Measurements from ENCODE around the gene EXOC4. TPM values are rescaled to one million over a fixed set of nuclear protein-coding genes. Genes with fewer than 3 reads are reported as not detected.

EXOC4 gene
- total RNA-seq, 3 donors from 2014 or later: 63.9 to 90.2 (median 89.5) TPM

DNA sequence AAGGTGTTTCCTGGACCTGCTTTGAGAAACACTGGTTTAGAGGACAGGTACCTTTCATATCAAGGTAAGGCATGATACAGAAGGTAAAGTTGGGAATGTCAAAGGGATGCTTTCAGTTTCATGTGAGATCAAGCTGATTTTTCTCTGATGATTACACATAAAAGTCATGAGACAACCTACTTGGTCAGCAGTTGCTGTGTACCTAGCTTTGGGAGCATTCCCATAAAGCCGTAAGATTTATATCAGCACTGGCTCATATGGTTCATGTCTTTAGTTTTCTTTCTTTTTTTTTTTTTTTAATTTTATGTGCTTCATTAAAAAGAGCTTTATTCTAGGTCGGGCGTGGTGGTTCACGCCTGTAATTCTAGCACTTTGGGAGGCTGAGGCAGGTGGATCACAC, 609.0 kb downstream of the EXOC4 start:
- intact Hi-C loops (cut with DNase I, micrococcal nuclease): no loop called here
- ATAC-seq (no peak), DNase-seq (no peak)
- Histone ChIP-seq H3K4me1 (ENCODE audit: low read depth) (peaks cover 10% of the 10 kb centered on the region), H3K36me3 (ENCODE audit: low read depth) (no peaks in the 10 kb centered on the region), H3K4me3 (no peak overlapping the region), H3K9me3 (no peaks in the 10 kb centered on the region)
- TF ChIP-seq CTCF (IDR thresholded peaks at IDR 0.05): no peak

DNA sequence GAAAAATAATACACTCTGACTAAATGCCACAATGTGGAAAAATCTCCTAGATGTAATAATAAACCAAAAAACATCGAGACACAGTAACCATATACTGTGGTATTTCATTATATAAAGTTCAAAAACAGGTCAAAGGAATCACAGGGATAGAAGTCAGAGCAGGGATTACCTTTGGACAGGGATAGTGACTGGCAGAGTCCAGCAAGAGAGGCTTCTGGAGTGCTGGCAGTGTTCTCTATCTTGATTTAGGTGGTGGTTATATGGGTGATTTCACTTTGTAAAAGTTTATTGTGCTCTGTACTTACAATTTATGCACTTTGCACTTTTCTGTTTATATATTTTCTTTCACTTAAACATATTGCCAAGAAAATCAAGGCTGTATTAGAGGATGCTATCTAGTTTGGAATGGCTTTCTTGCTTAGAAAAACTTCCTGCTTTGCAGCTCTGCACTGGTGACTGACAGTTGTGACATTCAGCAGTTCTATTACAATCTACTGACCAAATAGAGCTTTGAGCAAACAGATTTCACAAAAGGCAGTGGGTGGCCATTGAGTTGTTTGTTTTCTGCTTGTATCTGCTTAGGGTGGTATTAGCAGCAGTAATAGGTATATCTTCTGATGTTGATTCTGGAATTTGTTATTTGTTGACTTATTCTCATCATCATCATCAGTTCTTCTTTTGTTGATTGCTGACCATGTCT, 610.6 kb downstream of the EXOC4 start:
- ATAC-seq: peak; percentile 67
- no peaks in the 10 kb centered on the region for H3K9me3 ChIP-seq
- no peaks in the 10 kb centered on the region for H3K36me3 ChIP-seq (ENCODE audit: low read depth)
- intact Hi-C loops (cut with DNase I, micrococcal nuclease): no loop called here
- peaks cover 10% of the 10 kb centered on the region for H3K4me1 ChIP-seq (ENCODE audit: low read depth)
- peak in 1 of 3 donors; percentile 6 for DNase-seq
- no peak overlapping the region for H3K4me3 ChIP-seq
- TF ChIP-seq CTCF (IDR thresholded peaks at IDR 0.05): no peak

DNA sequence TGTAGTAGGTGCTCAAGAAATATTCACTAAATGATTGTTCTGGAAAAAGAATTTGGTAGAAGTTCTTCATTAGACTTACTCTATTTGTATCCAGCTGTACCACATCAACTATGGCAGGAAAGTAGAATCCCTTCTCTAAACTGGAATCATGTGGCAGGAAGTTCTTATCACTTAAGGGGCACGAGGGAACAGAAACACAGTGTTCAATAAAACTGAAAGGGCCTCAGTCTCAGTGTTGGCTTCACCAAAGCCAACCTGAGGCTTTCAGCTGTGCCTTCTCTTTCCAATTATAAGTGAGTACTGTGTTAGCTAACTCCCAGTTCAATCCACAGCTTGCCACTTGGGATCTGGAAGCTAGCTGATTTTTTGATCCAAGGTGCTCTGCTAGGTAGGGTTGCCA, 616.7 kb downstream of the EXOC4 start:
- no peaks in the 10 kb centered on the region for H3K4me1 ChIP-seq (ENCODE audit: low read depth)
- TF ChIP-seq CTCF (IDR thresholded peaks at IDR 0.05): no peak

DNA sequence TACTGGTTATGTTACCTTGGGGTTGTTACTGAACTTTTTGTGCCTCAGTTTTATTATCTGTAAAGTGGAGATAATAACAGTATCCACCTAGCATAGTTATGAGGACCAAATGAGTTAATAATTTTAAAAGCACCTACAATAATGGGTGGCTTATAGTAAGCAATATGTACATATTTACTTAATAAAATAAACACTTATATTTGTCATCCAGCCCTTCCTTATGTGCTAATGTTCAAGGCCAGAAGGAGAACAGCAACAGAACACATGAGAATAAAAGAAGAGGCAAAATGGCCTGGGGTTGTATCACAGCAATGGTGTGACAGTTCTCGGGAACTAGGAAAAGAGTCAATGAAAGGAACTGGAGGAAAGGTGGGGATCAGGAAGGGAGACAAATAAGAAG, 618.9 kb downstream of the EXOC4 start:
- TF ChIP-seq CTCF (IDR thresholded peaks at IDR 0.05): no peak
- no peak for ATAC-seq
- H3K4me3 ChIP-seq: no peak overlapping the region
- no peaks in the 10 kb centered on the region for H3K4me1 ChIP-seq (ENCODE audit: low read depth)
- DNase-seq: no peak
- no peaks in the 10 kb centered on the region for H3K36me3 ChIP-seq (ENCODE audit: low read depth)
- intact Hi-C loops (cut with DNase I, micrococcal nuclease): no loop called here
- H3K9me3 ChIP-seq: no peaks in the 10 kb centered on the region

More for the DNA sequence above, 616.7 kb downstream of the EXOC4 start:
- Histone ChIP-seq H3K36me3 (ENCODE audit: low read depth) (no peaks in the 10 kb centered on the region), H3K9me3 (no peaks in the 10 kb centered on the region), H3K4me3 (no peak overlapping the region)
- intact Hi-C loops (cut with DNase I, micrococcal nuclease): no loop called here
- DNase-seq: no peak
- ATAC-seq: no peak

- Histone ChIP-seq H3K4me3 (no peak overlapping the region), H3K9me3 (no peaks in the 10 kb centered on the region), H3K36me3 (ENCODE audit: low read depth) (no peaks in the 10 kb centered on the region), H3K4me1 (ENCODE audit: low read depth) (no peaks in the 10 kb centered on the region)
- DNase-seq (no peak), ATAC-seq (no peak)
- intact Hi-C loops (cut with DNase I, micrococcal nuclease): no loop called here
- TF ChIP-seq CTCF (IDR thresholded peaks at IDR 0.05): no peak
Observed at GRCh38 chr7:133873187-133873586, 620.3 kb downstream of the EXOC4 start.

GRCh38 chr7:133873631-133874030, 620.8 kb downstream of the EXOC4 start:
- DNase-seq: no peak
- no peaks in the 10 kb centered on the region for H3K36me3 ChIP-seq (ENCODE audit: low read depth)
- TF ChIP-seq CTCF (IDR thresholded peaks at IDR 0.05): no peak
- no peak for ATAC-seq
- no peak overlapping the region for H3K4me3 ChIP-seq
- intact Hi-C loops (cut with DNase I, micrococcal nuclease): no loop called here
- no peaks in the 10 kb centered on the region for H3K9me3 ChIP-seq
- no peaks in the 10 kb centered on the region for H3K4me1 ChIP-seq (ENCODE audit: low read depth)

Data from mucosa of descending colon (tissue), 3 donors.